KOPT-K1 (cell line): Measurements from ENCODE around the gene ZNF44.

Experiments used
- H3K27ac ChIP-seq: fragments of 200-600 bp; sonication (generic); 2 replicates; pipeline ENCODE4 v1.5.1; 2016; ENCODE audit warnings: antibody characterized with exemption, mild to moderate bottlenecking, low read depth, low read length; ENCODE audit not compliant: poor library complexity, severe bottlenecking
- H3K36me3 ChIP-seq: fragments of 200-600 bp; sonication (generic); 2 replicates; pipeline ENCODE4 v1.5.1; 2017; ENCODE audit warnings: antibody characterized with exemption, mild to moderate bottlenecking, low read length, moderate library complexity; ENCODE audit not compliant: insufficient read depth
- H3K9me3 ChIP-seq: fragments of 200-600 bp; sonication (generic); 2 replicates; pipeline ENCODE4 v1.5.1; 2017; ENCODE audit warnings: antibody characterized with exemption, low read length, mild to moderate bottlenecking; ENCODE audit not compliant: insufficient read depth, poor library complexity, severe bottlenecking

Gene ZNF44

DNA sequence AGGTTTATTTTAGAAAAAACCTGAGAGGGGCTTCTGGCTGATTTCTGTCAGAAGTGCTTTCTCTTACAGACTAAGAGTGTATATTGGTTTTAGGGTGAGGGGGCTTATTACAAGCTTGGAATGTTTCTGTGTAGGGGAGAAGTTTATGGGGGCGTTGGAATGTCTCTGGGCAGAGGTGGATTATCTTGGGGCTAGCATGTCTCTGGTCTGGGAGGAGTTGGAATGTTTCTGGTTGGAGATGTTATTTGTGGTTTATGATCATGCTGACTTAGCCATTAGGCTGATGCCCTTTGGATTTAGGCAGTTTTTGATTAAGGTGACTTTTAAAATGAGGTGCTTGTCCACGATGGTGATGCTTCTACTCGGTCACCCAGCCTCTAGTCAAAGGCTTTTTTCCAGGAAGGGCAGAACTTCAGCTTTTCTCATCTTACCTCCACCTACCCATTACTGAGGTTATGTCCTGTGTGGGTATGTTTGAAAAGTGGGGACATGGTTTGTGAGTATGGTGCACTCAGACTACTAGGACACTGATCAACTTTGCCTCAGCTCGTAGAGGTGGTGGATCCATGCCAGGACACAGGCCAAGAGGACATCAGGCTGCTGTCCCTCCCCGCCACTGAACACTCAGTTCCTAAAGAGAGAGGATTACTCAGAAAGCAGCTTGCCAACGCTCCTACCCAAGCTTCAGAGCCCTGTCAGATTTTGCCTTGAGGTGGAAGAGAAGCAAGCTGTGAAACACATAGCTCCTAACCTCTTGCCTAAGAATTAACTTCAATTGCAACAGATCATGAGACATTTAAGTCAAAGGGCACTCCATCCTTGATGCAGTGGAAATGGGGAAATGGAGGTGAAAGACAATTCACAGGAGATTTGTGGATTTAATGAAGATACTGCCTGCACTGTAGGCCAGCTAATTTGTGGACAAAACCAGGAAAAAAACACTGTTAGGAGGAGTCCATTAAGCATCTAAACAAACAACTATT lies 63.6 kb downstream of the ZNF44 start:
- H3K36me3 ChIP-seq: peaks cover 22% of the 10 kb centered on the region; the same call in 1 of the 2 replicates
- H3K9me3 ChIP-seq: peaks cover 28% of the 10 kb centered on the region
- no peak overlapping the region for H3K27ac ChIP-seq

DNA sequence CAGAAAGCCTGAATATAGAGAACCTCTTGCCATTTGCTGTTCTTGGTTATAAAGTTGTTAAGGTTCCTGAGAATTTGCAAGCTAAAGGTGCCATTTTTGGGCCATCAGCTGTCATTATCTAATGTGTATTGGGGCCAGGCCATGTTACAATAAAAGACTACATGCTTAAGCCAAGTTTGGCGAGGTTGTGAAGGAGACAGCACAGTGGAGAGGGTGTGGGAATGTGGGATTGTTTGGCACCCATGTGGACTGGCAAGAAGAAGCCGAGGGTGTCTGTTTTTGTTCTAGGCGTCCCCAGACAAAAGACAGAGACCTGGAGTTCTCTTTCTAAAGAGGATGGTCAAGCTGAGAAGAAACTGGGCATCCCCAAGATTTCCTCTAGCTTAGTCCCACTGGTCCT lies 64.7 kb downstream of the ZNF44 start:
- H3K36me3 ChIP-seq: peaks cover 22% of the 10 kb centered on the region; the same call in 1 of the 2 replicates
- H3K27ac ChIP-seq: no peak overlapping the region
- peaks cover 23% of the 10 kb centered on the region for H3K9me3 ChIP-seq

DNA sequence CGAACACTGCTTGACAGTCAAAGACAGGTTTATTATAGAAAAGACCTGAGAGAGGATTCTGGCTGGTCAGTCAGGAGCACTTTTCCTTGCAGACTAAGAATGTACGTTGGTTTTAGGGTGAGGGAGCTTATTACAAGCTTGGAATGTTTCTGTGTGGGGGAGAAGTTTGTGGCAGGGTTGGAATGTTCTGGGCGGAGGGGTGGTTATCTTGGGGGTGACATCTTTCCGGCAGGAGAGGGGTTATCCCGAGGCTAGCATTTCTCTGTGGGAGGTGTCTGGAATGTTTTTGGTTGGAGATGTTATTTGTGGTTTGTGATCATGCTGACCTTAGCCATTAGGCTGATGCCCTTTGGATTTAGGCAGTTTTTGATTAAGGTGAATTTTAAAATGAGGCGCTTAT lies 70.0 kb downstream of the ZNF44 start:
- H3K9me3 ChIP-seq: peaks cover 33% of the 10 kb centered on the region
- no peak overlapping the region for H3K27ac ChIP-seq
- peaks cover 15% of the 10 kb centered on the region; the same call in 1 of the 2 replicates for H3K36me3 ChIP-seq

- Histone ChIP-seq H3K27ac (no peak overlapping the region), H3K9me3 (peaks cover 46% of the 10 kb centered on the region), H3K36me3 (peaks cover 13% of the 10 kb centered on the region; the same call in 1 of the 2 replicates)
Observed at GRCh38 chr19:12222980-12223630, 71.6 kb downstream of the ZNF44 start.
